Measurements from ENCODE around the gene UBA7.
"Not testable (repeated sequence)": the region's sequence is repeated elsewhere in the genome, so short reads cannot be mapped to it uniquely, and the experiment has no call there.

UBA7 gene

DNA sequence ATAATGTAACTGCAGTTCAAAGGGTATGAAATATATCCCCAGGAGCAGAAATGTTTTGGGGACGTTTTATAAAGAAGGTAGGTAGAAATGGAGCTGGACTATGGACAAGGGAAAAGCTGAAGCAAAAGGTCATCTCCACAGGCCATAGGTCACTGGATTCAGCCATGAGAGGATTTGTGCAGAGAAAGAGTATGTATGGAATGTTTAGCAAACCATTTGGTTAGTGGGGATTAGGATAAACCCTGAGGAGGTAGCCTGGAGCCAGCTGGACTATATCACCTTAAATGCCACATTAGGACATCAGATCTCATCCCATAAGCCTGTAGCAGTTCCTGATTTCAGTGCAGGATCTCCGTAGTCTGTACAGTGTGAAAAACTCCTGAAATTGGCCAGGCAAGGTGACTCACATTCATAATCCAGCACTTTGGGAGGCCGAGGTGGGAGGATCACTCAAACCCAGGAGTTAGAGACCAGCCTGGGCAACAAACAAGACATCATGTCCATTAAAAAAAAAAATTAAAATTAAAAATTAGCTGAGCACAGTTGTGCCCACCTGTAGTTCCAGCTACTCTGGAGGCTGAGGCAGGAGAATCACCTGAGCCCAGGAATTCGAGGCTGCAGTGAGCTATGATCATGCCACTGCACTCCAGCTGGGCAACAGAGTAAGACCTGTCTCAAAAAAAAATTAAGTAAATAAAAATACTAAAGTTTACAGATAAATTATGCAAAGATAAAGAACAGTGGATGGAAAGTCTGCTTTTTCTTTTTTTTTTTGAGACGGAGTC is 32.1 kb downstream of the UBA7 start:
- DNase-seq = no peak

DNA sequence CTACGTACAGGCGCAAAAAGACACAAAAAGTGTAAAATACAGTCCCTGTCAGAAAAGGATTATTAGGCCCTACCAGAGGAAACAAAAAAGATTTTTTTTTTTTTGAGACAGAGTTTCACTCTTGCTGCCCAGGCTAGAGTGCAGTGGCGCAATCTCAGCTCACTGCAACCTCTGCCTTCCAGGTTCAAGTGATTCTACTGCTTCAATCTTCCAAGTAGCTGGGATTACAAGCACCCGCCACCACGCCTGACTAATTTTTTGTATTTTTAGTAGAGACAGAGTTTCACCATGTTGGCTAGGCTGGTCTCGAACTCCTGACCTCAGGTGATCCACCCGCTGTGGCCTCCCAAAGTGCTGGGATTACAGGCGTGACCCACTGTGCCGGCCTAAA is 32.8 kb downstream of the UBA7 start:
- not testable (repeated sequence) for DNase-seq

DNA sequence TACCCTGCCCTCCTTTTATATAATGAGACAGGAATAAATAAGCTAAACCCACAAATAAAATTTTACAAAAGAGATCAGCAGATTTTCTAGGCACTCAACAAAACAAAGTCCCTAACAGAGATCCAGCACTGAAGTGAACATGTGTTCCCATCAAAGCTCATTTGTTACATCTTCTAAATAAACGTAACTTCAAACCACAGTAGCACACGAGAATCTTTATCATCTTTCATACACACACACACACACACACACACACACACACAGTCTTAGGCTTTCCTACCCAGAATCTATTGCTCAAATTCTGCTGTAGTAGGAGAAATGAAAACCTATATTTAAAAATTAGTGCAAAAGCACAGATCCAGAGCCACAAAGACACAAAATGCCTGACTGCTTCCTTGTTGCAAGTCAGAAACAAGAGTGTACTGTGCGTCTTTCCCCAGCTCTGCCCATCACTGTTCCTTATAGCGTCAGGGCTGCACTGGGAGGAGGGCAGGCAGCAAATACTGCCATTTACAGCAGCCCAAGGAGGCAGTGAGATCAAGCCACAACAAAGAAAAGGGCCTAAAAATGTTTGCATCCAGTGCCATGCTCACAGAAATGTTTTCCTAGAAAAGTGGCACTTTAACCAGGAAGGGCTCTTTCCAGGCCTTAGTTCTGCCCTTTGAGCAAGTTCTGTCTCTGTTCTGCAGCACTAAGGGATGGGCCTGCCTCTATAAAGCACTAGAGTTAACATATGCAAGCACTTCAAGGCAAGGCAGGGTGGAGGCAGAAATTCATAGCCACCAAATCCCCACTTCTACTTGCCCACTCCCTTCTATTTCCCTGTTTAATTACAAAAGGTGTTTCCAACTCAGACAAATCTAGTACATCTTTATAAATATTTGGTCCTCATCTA is 33.4 kb downstream of the UBA7 start:
- no peak for DNase-seq

DNA sequence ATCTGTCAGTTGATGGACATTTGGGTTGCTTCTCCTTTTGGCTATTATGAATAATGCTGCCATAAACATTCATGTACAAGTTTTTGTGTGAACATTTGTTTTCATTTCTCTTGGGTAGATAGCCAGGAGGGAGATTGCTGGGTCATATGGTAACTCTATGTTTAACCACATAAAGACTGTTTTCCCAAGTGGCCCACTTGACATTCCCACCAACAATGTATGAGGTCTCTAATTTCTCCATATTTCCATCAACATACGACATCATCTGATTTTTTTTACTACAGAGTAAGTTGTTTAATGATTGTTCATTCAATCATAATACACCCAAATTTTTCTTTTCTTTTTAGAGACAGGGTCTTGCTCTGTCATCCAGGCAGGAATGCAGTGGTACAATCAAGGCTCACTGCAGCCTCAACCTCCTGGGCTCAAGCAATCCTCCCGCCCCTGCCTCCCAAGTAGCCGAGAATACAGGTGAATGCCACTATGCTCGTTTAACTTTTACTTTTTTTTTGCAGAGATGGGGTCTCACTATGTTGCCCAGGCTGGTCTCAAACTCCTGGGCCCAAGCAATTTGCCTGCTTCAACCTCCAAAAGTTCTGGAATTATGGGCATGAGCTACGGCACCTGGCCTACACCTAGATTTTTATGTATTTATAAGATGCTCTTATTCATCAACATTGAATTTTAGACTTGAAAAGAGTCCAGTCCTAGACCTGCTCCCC is 34.2 kb downstream of the UBA7 start:
- DNase-seq = no peak

DNA sequence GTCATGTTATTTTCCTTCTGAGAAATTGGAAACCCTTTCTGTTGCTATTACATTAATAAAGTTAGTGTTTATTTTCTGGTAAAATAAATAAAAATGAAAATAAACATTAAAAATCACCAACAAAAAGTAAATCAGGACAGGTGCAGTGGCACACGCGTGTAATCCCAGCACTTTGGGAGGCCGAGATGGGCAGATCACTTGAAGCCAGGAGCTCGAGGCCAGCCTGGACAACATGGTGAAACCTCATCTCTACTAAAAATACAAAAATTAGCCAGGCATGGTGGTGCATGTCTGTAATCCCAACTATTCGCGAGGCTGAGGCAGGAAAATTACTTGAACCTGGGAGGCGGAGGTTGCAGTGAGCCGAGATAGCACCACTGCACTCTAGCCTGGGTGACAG is 37.7 kb downstream of the UBA7 start:
- not testable (repeated sequence) for DNase-seq

DNA sequence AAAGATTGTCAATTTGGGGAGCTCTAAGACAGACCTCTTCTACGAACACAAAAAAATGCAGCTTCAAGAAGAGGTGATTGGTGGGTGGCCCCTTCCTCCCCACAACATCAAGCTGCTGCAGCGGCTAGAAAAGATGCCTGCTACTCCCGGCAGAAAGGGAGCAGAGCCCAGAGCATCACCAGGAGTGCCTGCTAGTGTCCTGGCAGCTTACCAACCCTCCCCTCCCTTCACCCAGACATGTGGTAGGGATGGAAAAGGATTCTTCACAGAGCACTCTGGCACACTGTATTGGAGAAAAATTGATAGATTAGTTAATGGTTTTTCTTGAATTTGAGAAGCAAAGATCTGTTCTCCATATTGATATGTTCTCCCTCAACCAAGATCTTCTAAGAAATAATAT is 38.2 kb downstream of the UBA7 start:
- no peak for DNase-seq

DNA sequence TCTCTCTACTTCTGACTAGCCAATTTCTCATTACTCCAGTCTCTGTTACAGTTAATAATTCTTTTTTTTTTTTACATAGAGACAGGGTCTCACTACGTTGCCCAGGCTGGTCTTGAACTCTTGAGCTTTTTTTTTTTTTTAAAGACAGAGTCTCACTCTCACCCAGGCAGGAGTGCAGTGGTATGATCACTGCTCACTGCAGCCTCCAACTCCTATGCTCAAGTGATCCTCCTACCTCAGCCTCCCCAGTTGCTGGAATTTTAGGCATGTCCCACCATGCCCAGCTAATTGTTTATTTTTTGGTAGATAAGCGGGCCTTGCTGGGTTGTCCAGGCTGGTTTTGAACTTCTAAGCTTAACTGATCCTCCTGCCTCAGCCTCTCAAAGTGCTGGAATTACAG is 41.0 kb downstream of the UBA7 start:
- DNase-seq = no peak

DNA sequence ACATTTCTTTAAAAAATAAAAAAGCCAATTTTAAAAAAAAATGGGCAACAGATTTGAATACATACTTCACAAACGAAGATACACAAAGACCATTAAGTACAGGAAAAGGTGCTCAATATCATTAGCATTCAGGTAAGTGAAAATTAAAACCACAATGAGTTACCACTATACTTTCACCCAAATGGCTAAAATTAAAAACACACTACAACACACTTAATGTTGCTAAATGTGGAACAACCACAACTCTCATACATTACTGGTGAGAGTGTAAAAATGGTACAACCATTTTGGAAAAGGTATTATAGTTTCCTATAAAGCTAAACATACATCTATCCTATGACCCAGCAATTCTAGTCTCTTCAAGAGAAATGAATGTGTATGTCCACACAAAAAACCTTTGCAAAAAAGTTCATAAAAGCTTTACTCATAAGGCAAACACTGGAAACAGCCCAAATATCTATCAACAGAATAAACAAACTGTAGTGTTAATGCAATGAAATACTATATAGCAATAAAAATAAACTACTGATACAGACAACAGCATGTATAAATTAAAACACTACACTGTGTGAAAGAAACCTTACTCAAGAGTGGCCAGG is 42.3 kb downstream of the UBA7 start:
- no peak for DNase-seq

DNA sequence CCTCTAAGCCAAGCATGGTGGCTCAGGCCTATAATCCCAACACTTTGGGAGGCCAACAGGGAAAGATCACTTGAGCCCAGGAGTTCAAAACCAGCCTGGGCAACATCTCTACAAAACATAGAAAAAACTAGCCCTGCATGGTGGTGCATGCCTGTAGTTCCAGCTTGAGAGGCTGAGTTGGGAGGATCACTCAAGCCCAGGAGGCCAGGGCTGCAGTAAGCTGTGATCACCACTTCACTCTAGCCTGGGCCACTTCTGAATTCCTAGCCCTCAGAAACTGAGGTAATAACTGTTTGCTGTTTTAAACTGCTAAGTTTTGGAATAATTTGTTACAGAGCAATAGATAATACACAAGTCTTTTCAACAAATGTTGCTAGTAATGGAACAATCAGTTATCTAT is 43.8 kb downstream of the UBA7 start:
- DNase-seq = no peak

DNA sequence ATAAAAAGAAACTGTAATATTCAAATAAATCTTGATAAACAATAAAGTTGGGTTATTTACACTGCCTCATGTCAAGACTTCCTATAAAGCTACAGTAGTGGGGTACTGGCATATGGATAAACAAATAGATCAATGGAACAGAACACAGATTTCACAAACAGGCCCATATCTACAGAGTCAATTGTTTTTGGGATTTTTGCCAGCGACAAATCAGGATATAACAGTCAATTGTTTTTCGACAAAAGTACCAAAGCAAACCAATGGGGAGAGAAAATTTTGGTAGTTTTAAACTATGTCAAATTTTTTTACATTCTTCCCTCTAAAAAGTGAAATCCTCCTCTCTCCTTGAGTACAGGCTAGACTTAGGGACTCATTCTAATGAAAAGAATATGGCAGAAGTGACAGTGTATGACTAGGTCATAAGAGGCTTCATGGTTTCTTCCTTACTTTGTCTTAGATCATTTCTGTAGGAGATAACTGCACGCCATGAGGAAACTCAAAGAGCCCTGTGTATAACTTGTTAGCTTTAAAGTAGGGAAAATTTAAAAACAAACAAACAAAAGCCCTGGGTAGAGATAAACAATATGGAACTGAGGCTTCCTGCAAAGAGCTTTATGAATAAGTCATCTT is 44.4 kb downstream of the UBA7 start:
- no peak for DNase-seq

DNA sequence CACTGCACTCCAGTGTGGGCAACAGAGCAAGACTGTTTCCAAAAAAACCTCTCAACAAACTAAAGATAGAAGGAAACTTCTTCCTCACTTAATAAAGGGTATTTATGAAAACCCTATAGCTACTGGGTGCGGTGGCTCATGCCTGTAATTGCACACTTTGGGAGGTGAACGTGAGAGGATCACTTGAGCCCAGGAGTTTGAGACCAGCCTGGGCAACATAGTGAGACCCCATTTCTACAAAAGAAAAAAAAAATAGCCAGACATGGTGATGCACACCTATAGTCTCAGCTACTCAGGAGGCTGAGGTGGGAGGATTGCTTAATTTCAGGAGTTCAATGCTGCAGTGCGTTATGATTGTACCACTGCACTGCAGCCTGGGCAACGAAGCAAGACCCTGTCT is 49.8 kb downstream of the UBA7 start:
- DNase-seq = no peak

DNA sequence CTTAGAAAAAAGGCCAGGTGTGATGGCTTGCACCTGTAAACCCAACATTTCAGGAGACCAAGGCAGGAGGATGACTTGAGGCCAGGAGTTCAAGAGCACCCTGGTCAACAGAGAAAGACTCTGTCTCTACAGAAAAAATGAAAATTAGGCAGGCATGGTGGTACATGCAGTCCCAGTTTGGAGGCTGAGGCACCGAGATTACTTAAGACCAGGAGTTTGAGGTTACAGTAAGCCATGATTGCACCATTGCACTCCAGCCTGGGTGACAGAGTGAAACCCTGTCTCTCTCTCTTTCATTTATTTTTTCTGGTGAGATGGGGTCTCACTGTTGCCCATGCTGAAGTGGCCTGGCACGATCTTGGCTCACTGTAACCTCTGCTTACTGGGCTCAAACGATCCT is 52.1 kb downstream of the UBA7 start:
- DNase-seq = no peak

DNA sequence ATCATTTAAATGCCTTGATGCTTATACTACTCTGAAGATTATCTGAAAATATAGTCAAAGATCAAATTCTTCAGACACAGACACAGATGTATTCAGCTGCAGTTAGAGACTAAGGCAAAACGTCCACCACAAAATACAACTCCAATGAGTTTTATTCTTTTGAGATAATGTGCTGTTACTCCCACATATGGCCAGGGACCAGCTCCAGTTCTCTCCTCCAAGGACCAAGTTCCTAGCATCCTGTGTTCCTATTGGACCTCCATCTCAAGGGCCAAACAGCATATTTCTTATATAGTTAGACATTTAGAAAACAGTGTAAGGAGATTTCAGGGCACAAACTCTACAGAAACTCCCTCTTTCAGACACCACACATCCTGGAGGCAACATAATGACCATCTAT is 54.5 kb downstream of the UBA7 start:
- no peak for DNase-seq

DNA sequence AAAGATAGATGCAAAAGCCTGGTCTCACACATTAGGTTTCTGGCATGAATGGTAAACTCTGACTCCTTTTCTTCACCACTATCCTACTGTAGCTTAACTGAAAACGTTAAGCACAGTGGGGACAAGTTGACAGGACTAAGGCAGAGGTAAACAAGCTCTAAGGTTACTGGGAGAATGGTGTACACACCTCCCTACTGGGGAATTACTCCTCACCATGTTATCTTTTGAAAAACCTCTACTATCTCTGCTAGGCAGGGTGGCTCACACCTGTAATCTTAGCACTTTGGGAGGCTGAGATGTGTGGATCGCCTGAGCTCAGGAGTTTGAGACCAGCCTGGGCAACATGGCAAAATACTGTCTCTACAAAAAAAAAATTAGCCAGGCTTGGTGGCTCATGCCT is 56.6 kb downstream of the UBA7 start:
- DNase-seq = no peak

DNA sequence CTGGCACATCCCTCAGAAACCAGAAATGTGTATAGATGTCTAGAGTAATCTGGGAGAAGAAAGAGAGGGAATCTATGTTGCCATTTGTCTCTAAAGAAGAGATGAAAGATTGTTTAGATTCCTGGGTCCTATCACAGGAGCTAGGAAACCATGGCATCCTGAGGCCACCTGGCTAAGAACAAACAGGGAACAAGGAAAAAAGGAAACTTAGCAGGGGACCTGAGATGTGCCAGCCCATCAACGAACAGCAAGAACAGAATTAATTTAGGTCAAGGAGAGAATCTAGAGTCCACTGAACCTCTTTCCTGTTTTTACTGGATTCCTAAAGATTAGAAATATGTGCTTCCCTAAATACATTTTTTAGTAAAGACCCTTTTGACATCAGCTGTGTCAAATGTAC is 57.7 kb downstream of the UBA7 start:
- no peak for DNase-seq
